Hepatocyte (in vitro differentiated cells): ENCODE data around the gene SF3B6. TPM values are rescaled to one million over a fixed set of nuclear protein-coding genes. Genes with fewer than 3 reads are reported as not detected.
"Not testable (repeated sequence)": the region's sequence is repeated elsewhere in the genome, so short reads cannot be mapped to it uniquely, and the experiment has no call there.

Source experiments
- DNase-seq: peaks from one replicate; pipeline ENCODE4 v3.0.0-alpha.2; 2016; ENCODE audit warnings: low spot score
- H2AFZ ChIP-seq: fragments of 200-600 bp; sonication (generic); 2 replicates; pipeline ENCODE4 v1.6.0; 2016; ENCODE audit warnings: antibody characterized with exemption, mild to moderate bottlenecking
- H3K27ac ChIP-seq: fragments of 200-600 bp; sonication (generic); 2 replicates; pipeline ENCODE4 v1.5.1; 2016; ENCODE audit warnings: mild to moderate bottlenecking
- H3K27me3 ChIP-seq: fragments of 200-600 bp; sonication (generic); 2 replicates; pipeline ENCODE4 v1.6.1; 2016
- H3K36me3 ChIP-seq: fragments of 200-600 bp; sonication (generic); replicated peaks from 2 replicates; pipeline ENCODE4 v1.5.1; 2016; ENCODE audit warnings: low read depth; ENCODE audit not compliant: insufficient read depth
- H3K4me1 ChIP-seq: fragments of 200-600 bp; sonication (generic); 2 replicates; pipeline ENCODE4 v1.5.1; 2016; ENCODE audit warnings: mild to moderate bottlenecking, moderate library complexity; ENCODE audit not compliant: insufficient read depth
- H3K4me2 ChIP-seq: fragments of 200-600 bp; sonication (generic); 2 replicates; pipeline ENCODE4 v1.6.0; 2016
- H3K4me3 ChIP-seq: fragments of 200-600 bp; sonication (generic); 2 replicates; pipeline ENCODE4 v1.5.1; 2016; ENCODE audit warnings: mild to moderate bottlenecking
- H3K79me2 ChIP-seq: fragments of 200-600 bp; sonication (generic); 2 replicates; pipeline ENCODE4 v1.6.0; 2017; ENCODE audit warnings: mild to moderate bottlenecking
- H3K9me2 ChIP-seq: fragments of 200-600 bp; sonication (generic); replicated peaks from 2 replicates; pipeline ENCODE4 v1.6.0; 2017; ENCODE audit warnings: mild to moderate bottlenecking; ENCODE audit not compliant: insufficient read depth
- H3K9me3 ChIP-seq: fragments of 200-600 bp; sonication (generic); 2 replicates; pipeline ENCODE4 v1.5.1; 2016; ENCODE audit warnings: low read depth, mild to moderate bottlenecking
- H4K20me1 ChIP-seq: fragments of 200-600 bp; sonication (generic); 2 replicates; pipeline ENCODE4 v1.6.0; 2016; ENCODE audit warnings: mild to moderate bottlenecking; ENCODE audit not compliant: insufficient read depth, poor library complexity, severe bottlenecking
- CTCF ChIP-seq: fragments of 200-600 bp; sonication (generic); IDR thresholded peaks from 2 replicates; pipeline ENCODE4 v1.5.1; 2016; ENCODE audit warnings: antibody characterized with exemption, mild to moderate bottlenecking; ENCODE audit not compliant: poor library complexity
- EZH2 ChIP-seq: fragments of 200-600 bp; sonication (generic); IDR thresholded peaks from 2 replicates; pipeline ENCODE4 v1.6.1; 2016; ENCODE audit warnings: antibody characterized with exemption, mild to moderate bottlenecking, borderline replicate concordance
- EZH2phosphoT487 ChIP-seq: fragments of 200-600 bp; sonication (generic); IDR thresholded peaks from one replicate; pipeline ENCODE4 v1.6.1; 2018; ENCODE audit warnings: antibody characterized with exemption, mild to moderate bottlenecking, low read depth, moderate library complexity; ENCODE audit not compliant: unreplicated experiment, severe bottlenecking
- WGBS: methylation state at CpG from one replicate; pipeline ENCODE4 v1.1.6; 2016; ENCODE audit warnings: low lambda C conversion rate; ENCODE audit errors: missing lambda C conversion rate; 5-methylcytosine and 5-hydroxymethylcytosine counted together
- polyA plus RNA-seq: library from polyadenylated mRNA; unstranded; fragments of >200 nt; fragmentation: Nextera tagmentation; extraction: Ambion mirVana; gene quantifications from 2 replicates; pipeline ENCODE4 v1.2.1, GENCODE V29; 2016
- total RNA-seq: library from RNA; depleted of rRNA; stranded (reverse); fragments of >200 nt; gene quantifications from 2 replicates; pipeline ENCODE4 v1.2.3, GENCODE V29; 2014

Gene SF3B6
- total and polyA plus RNA-seq, 2 experiments from 2014 or later: 158 to 174 TPM

GRCh38 chr2:24110660-24111303 is 34.7 kb upstream of the SF3B6 start:
- Histone ChIP-seq H3K36me3 (no peaks in the 10 kb centered on the region), H3K4me3 (no peak overlapping the region), H3K27me3 (no peaks in the 10 kb centered on the region), H2AFZ (no peak overlapping the region), H3K79me2 (no peaks in the 10 kb centered on the region), H3K9me2 (no peaks in the 10 kb centered on the region), H3K9me3 (no peaks in the 10 kb centered on the region), H3K4me2 (no peak overlapping the region), H4K20me1 (no peaks in the 10 kb centered on the region), H3K27ac (no peak overlapping the region), H3K4me1 (no peaks in the 10 kb centered on the region)
- no peak for TF ChIP-seq CTCF
- DNase-seq: no peak
- 87% methylated on average over 7 of the region's 7 CpGs for WGBS

- H3K36me3 ChIP-seq, H3K4me1 ChIP-seq, H3K27ac ChIP-seq, H3K4me2 ChIP-seq, H2AFZ ChIP-seq, DNase-seq, H3K4me3 ChIP-seq, H3K9me3 ChIP-seq, H3K9me2 ChIP-seq, H3K27me3 ChIP-seq, H4K20me1 ChIP-seq, H3K79me2 ChIP-seq: not testable (repeated sequence)
- WGBS: 93% methylated on average over 1 of the region's 1 CpG
Measured at GRCh38 chr2:24109431-24109830, 33.3 kb upstream of the SF3B6 start.

GRCh38 chr2:24107336-24107735 is 31.2 kb upstream of the SF3B6 start:
- no peak for TF ChIP-seq CTCF
- Histone ChIP-seq H3K79me2 (no peaks in the 10 kb centered on the region), H3K27ac (no peak overlapping the region), H3K27me3 (no peaks in the 10 kb centered on the region), H3K4me2 (no peak overlapping the region), H3K36me3 (no peaks in the 10 kb centered on the region), H3K9me2 (no peaks in the 10 kb centered on the region), H3K9me3 (no peaks in the 10 kb centered on the region), H3K4me1 (no peaks in the 10 kb centered on the region), H4K20me1 (no peaks in the 10 kb centered on the region), H2AFZ (no peak overlapping the region), H3K4me3 (no peak overlapping the region)
- WGBS: 95% methylated on average over 1 of the region's 1 CpG
- no peak for DNase-seq

- Histone ChIP-seq H3K27me3 (no peaks in the 10 kb centered on the region), H3K4me2 (no peak overlapping the region), H3K9me2 (no peaks in the 10 kb centered on the region), H4K20me1 (no peaks in the 10 kb centered on the region), H3K27ac (no peak overlapping the region), H3K36me3 (no peaks in the 10 kb centered on the region), H3K9me3 (no peaks in the 10 kb centered on the region), H3K4me1 (no peaks in the 10 kb centered on the region), H3K4me3 (no peak overlapping the region), H2AFZ (no peak overlapping the region), H3K79me2 (no peaks in the 10 kb centered on the region)
- TF ChIP-seq EZH2phosphoT487 (no peak), CTCF (no peak), EZH2 (no peak)
- no peak for DNase-seq
Measured at GRCh38 chr2:24106786-24107185, 30.7 kb upstream of the SF3B6 start.
